T-cell (primary cell): ENCODE data around the gene TCF21. TPM values are rescaled to one million over a fixed set of nuclear protein-coding genes. Genes with fewer than 3 reads are reported as not detected.
"Not testable (repeated sequence)": the region's sequence is repeated elsewhere in the genome, so short reads cannot be mapped to it uniquely, and the experiment has no call there.

ENCODE experiments used
- ATAC-seq, 4 experiments: fragments of 200-7000 bp in 3 of 4; fragments of 150-1000 bp in 1 of 4; cut with Tn5 transposase; replicated peaks in 1 of 4; 1 replicate in 3 of 4; 2 replicates in 1 of 4; pipeline ENCODE4 v1.10.0; 2021; ENCODE audit warnings: moderate library complexity in 3 of 4, mild to moderate bottlenecking in 2 of 4, moderate number of reproducible peaks in 1 of 4
- CTCF ChIA-PET, 2 donors: fragments of 300-600 bp; sonication (Branson Sonifier 250); formaldehyde crosslinking; loops; one replicate each; lab custom pipeline; 2022; ENCODE audit warnings: antibody characterized with exemption in 2 of 2; lab: Charles Lee
- POLR2A ChIA-PET, 2 donors: fragments of 300-600 bp; sonication (Branson Sonifier 250); formaldehyde crosslinking; loops; one replicate each; lab custom pipeline; 2022; ENCODE audit warnings: antibody characterized with exemption in 2 of 2; lab: Charles Lee
- DNase-seq, 35 experiments: peaks; one replicate each; pipeline versions ENCODE4 v3.0.0 to v3.0.0-alpha.2; 2013 to 2023
- H3K27ac ChIP-seq: one replicate; pipeline ENCODE4 v1.5.1; 2013; ENCODE audit warnings: low read length
- H3K27me3 ChIP-seq, 2 experiments: replicated peaks in 1 of 2; 1 replicate in 1 of 2; 2 replicates in 1 of 2; pipeline versions ENCODE4 v1.6.1 to v1.7.0; 2013; ENCODE audit warnings: low read length in 1 of 2, mixed read lengths in 1 of 2; ENCODE audit not compliant: control insufficient read depth in 2 of 2, insufficient read depth in 2 of 2; ENCODE audit errors: extremely low read depth in 1 of 2
- H3K36me3 ChIP-seq, 2 donors: 1 replicate in 1 of 2; 2 replicates in 1 of 2; pipeline versions ENCODE4 v1.6.1 to v1.7.0; 2013; ENCODE audit warnings: low read length in 1 of 2; ENCODE audit not compliant: control insufficient read depth in 2 of 2, insufficient read depth in 1 of 2; ENCODE audit errors: extremely low read depth in 1 of 2
- H3K4me1 ChIP-seq, 2 experiments: 1 replicate in 1 of 2; 2 replicates in 1 of 2; pipeline versions ENCODE4 v1.6.1 to v1.7.0; 2013; ENCODE audit warnings: low read length in 2 of 2, mixed read lengths in 1 of 2; ENCODE audit not compliant: insufficient read depth in 2 of 2, control insufficient read depth in 1 of 2; ENCODE audit errors: extremely low read depth in 1 of 2
- H3K4me3 ChIP-seq, 2 donors: 1 replicate in 1 of 2; 2 replicates in 1 of 2; pipeline versions ENCODE4 v1.5.1 to v1.7.0; 2013; ENCODE audit warnings: mild to moderate bottlenecking in 2 of 2, low read length in 1 of 2, moderate library complexity in 1 of 2; ENCODE audit not compliant: control insufficient read depth in 1 of 2; ENCODE audit errors: extremely low read depth in 1 of 2
- H3K9me3 ChIP-seq: 2 replicates; pipeline ENCODE4 v1.7.0; 2013
- H3K27ac Mint-ChIP-seq, 2 donors: one replicate each; pipeline ENCODE4 v1.8.0; 2020 to 2021; ENCODE audit warnings: mild to moderate bottlenecking in 2 of 2, mixed read lengths in 2 of 2
- H3K27me3 Mint-ChIP-seq, 2 donors: one replicate each; pipeline ENCODE4 v1.8.0; 2021 to 2022; ENCODE audit warnings: mixed read lengths in 2 of 2
- H3K36me3 Mint-ChIP-seq: one replicate; pipeline ENCODE4 v1.8.0; 2021; ENCODE audit warnings: mixed read lengths
- H3K4me1 Mint-ChIP-seq, 3 donors: one replicate each; pipeline ENCODE4 v1.8.0; 2020 to 2022; ENCODE audit warnings: mixed read lengths in 3 of 3, mild to moderate bottlenecking in 1 of 3
- H3K4me3 Mint-ChIP-seq, 3 donors: one replicate each; pipeline ENCODE4 v1.8.0; 2020 to 2022; ENCODE audit warnings: mild to moderate bottlenecking in 3 of 3, mixed read lengths in 3 of 3, moderate library complexity in 3 of 3
- H3K9me3 Mint-ChIP-seq, 3 donors: one replicate each; pipeline ENCODE4 v1.8.0; 2020 to 2022; ENCODE audit warnings: mixed read lengths in 3 of 3
- WGBS: methylation state at CpG from one replicate; pipeline ENCODE4 v1.1.5; 2013; ENCODE audit warnings: missing lambda C conversion rate; ENCODE audit not compliant: insufficient coverage; 5-methylcytosine and 5-hydroxymethylcytosine counted together
- total RNA-seq, 35 experiments: library from RNA in 6 of 35; stranded (reverse) in 6 of 35; fragments of 120-200 nt in 1 of 35; gene quantifications; one replicate each; pipeline versions ENCODE4 v1.2.1 to v1.2.4 and lab custom pipeline; 2013 to 2026

The TCF21 gene
- total RNA-seq, 5 donors from 2014 or later (not counting 1 experiment from before 2014, with no cell fraction given), result 0.07 to 0.12 TPM; not detected in 3

GRCh38 chr6:133855276-133855990 is 33.5 kb upstream of the TCF21 start:
- H3K9me3 ChIP-seq, result no peaks in the 10 kb centered on the region
- no peak overlapping the region for H3K4me3 ChIP-seq
- ChIA-PET POLR2A (no interaction called here), CTCF (interaction anchor here in 1 of 2 donors (0.5 kb wide), 1 partner anchor 1326 kb away, joined by 3 read pairs; no protein-coding TSS in a partner anchor)
- WGBS, result no CpG with 5 or more reads among the region's 16 CpGs
- DNase-seq, result no peak
- no peaks in the 10 kb centered on the region for H3K36me3 ChIP-seq
- no peak for ATAC-seq
- peaks cover 4 to 23% of the 10 kb centered on the region in 2 experiments for H3K27me3 ChIP-seq
- H3K9me3 Mint-ChIP-seq, result peaks cover 3 to 11% (median 4%) of the 10 kb centered on the region in 3 donors
- peaks cover 62 to 69% of the 10 kb centered on the region in 2 donors for H3K27me3 Mint-ChIP-seq
- no peak overlapping the region for H3K27ac ChIP-seq
- H3K36me3 Mint-ChIP-seq, result no peaks in the 10 kb centered on the region
- H3K4me1 Mint-ChIP-seq, result peaks cover 8 to 22% (median 9%) of the 10 kb centered on the region in 3 donors
- peaks cover 0 to 6% of the 10 kb centered on the region in 2 experiments for H3K4me1 ChIP-seq
- peak overlapping the region in 1 of 3 donors; percentile 5 for H3K4me3 Mint-ChIP-seq
- no peak overlapping the region for H3K27ac Mint-ChIP-seq

- H3K4me1 Mint-ChIP-seq, result peaks cover 8 to 22% (median 9%) of the 10 kb centered on the region in 3 donors
- H3K4me1 ChIP-seq, result peaks cover 0 to 6% of the 10 kb centered on the region in 2 experiments
- H3K4me3 ChIP-seq, result no peak overlapping the region
- H3K27ac Mint-ChIP-seq, result no peak overlapping the region
- no CpG with 5 or more reads among the region's 3 CpGs for WGBS
- H3K36me3 Mint-ChIP-seq, result no peaks in the 10 kb centered on the region
- ChIA-PET POLR2A (no interaction called here), CTCF (interaction anchor here in 1 of 2 donors (0.5 kb wide), 1 partner anchor 1327 kb away, joined by 3 read pairs; no protein-coding TSS in a partner anchor)
- no peaks in the 10 kb centered on the region for H3K36me3 ChIP-seq
- no peak overlapping the region for H3K4me3 Mint-ChIP-seq
- ATAC-seq (no peak), DNase-seq (no peak)
- H3K9me3 Mint-ChIP-seq, result peaks cover 4 to 13% (median 5%) of the 10 kb centered on the region in 3 donors
- peaks cover 60 to 66% of the 10 kb centered on the region in 2 donors for H3K27me3 Mint-ChIP-seq
- H3K27me3 ChIP-seq, result peaks cover 4 to 23% of the 10 kb centered on the region in 2 experiments
- no peak overlapping the region for H3K27ac ChIP-seq
- H3K9me3 ChIP-seq, result no peaks in the 10 kb centered on the region
Measured at GRCh38 chr6:133855991-133856370, 32.9 kb upstream of the TCF21 start.

GRCh38 chr6:133856911-133857310 is 32.0 kb upstream of the TCF21 start:
- no CpG with 5 or more reads among the region's 2 CpGs for WGBS
- Mint-ChIP-seq H3K36me3 (no peaks in the 10 kb centered on the region), H3K4me3 (no peak overlapping the region), H3K27ac (no peak overlapping the region), H3K4me1 (peaks cover 8 to 22% (median 9%) of the 10 kb centered on the region in 3 donors), H3K9me3 (peaks cover 4 to 15% (median 5%) of the 10 kb centered on the region in 3 donors), H3K27me3 (peaks cover 62 to 66% of the 10 kb centered on the region in 2 donors)
- Histone ChIP-seq H3K9me3 (no peaks in the 10 kb centered on the region), H3K36me3 (no peaks in the 10 kb centered on the region), H3K4me1 (peaks cover 0 to 6% of the 10 kb centered on the region in 2 experiments), H3K27me3 (peaks cover 4 to 23% of the 10 kb centered on the region in 2 experiments), H3K4me3 (no peak overlapping the region), H3K27ac (no peak overlapping the region)
- CTCF ChIA-PET, result no interaction called here
- ATAC-seq, result no peak
- no peak for DNase-seq
- POLR2A ChIA-PET, result no interaction called here

- Mint-ChIP-seq H3K4me1 (peaks cover 8 to 22% (median 9%) of the 10 kb centered on the region in 3 donors), H3K4me3 (no peak overlapping the region), H3K36me3 (no peaks in the 10 kb centered on the region), H3K27me3 (peaks cover 67 to 68% of the 10 kb centered on the region in 2 donors), H3K9me3 (peaks cover 11 to 23% (median 11%) of the 10 kb centered on the region in 3 donors), H3K27ac (no peak overlapping the region)
- no peak overlapping the region for H3K27ac ChIP-seq
- peaks cover 3% of the 10 kb centered on the region for H3K9me3 ChIP-seq
- CTCF ChIA-PET, result no interaction called here
- POLR2A ChIA-PET, result no interaction called here
- no peak for ATAC-seq
- no peaks in the 10 kb centered on the region for H3K36me3 ChIP-seq
- peaks cover 4 to 19% of the 10 kb centered on the region in 2 experiments for H3K27me3 ChIP-seq
- no peak overlapping the region for H3K4me3 ChIP-seq
- no peak for DNase-seq
- H3K4me1 ChIP-seq, result peaks cover 0 to 6% of the 10 kb centered on the region in 2 experiments
Measured at GRCh38 chr6:133857696-133858095, 31.2 kb upstream of the TCF21 start.

- H3K27ac Mint-ChIP-seq, H3K4me1 ChIP-seq, DNase-seq, H3K9me3 ChIP-seq, POLR2A ChIA-PET, ATAC-seq, H3K36me3 Mint-ChIP-seq, H3K36me3 ChIP-seq, CTCF ChIA-PET, H3K4me3 ChIP-seq, H3K4me1 Mint-ChIP-seq, H3K4me3 Mint-ChIP-seq, H3K27ac ChIP-seq: not testable (repeated sequence)
- Mint-ChIP-seq H3K9me3 (peaks cover 27 to 44% (median 30%) of the 10 kb centered on the region in 3 donors), H3K27me3 (peaks cover 53% of the 10 kb centered on the region in 2 donors)
- WGBS, result no CpG with 5 or more reads among the region's 2 CpGs
- H3K27me3 ChIP-seq, result peaks cover 0 to 13% of the 10 kb centered on the region in 2 experiments
Measured at GRCh38 chr6:133861337-133861736, 27.6 kb upstream of the TCF21 start.

GRCh38 chr6:133863228-133863627 is 25.7 kb upstream of the TCF21 start:
- ATAC-seq (no peak), DNase-seq (no peak)
- peaks cover 0 to 13% of the 10 kb centered on the region in 2 experiments for H3K27me3 ChIP-seq
- H3K4me3 Mint-ChIP-seq, result no peak overlapping the region
- peaks cover 3% of the 10 kb centered on the region for H3K9me3 ChIP-seq
- H3K27me3 Mint-ChIP-seq, result peaks cover 51 to 52% of the 10 kb centered on the region in 2 donors
- no peak overlapping the region for H3K27ac ChIP-seq
- H3K4me3 ChIP-seq, result no peak overlapping the region
- no peaks in the 10 kb centered on the region for H3K4me1 Mint-ChIP-seq
- no peaks in the 10 kb centered on the region for H3K36me3 ChIP-seq
- POLR2A ChIA-PET, result no interaction called here
- H3K36me3 Mint-ChIP-seq, result no peaks in the 10 kb centered on the region
- no peak overlapping the region for H3K27ac Mint-ChIP-seq
- no CpG with 5 or more reads among the region's 1 CpG for WGBS
- H3K4me1 ChIP-seq, result no peaks in the 10 kb centered on the region
- peaks cover 27 to 44% (median 30%) of the 10 kb centered on the region in 3 donors for H3K9me3 Mint-ChIP-seq
- CTCF ChIA-PET, result no interaction called here
